NB4 (cell line): ENCODE results near the gene ZDHHC3.

Experiments
- CTCF ChIP-seq: IDR thresholded peaks from one replicate; pipeline ENCODE4 v1.5.1; 2012; ENCODE audit warnings: low read depth, low read length
- MAX ChIP-seq: IDR thresholded peaks from 2 replicates; pipeline ENCODE4 v1.6.1; 2011; ENCODE audit warnings: low read depth, low read length

- no peak for TF ChIP-seq CTCF
- no peak for TF ChIP-seq MAX
These were observed 44.6 kb upstream of the ZDHHC3 start for GRCh38 chr3:45020534-45020933.
